Left lobe of liver (tissue), 2 donors: ENCODE data around the gene GAGE10. TPM values are rescaled to one million over a fixed set of nuclear protein-coding genes. Genes with fewer than 3 reads are reported as not detected.
"Not testable (repeated sequence)": the region's sequence is repeated elsewhere in the genome, so short reads cannot be mapped to it uniquely, and the experiment has no call there.

Experiments used
- ATAC-seq: fragments of 200-7000 bp; cut with Tn5 transposase; one replicate; pipeline ENCODE4 v1.9.1; 2020; ENCODE audit warnings: mild to moderate bottlenecking, moderate library complexity
- DNase-seq: peaks from one replicate; pipeline ENCODE4 v3.0.0-alpha.2; 2020; ENCODE audit warnings: low spot score
- total RNA-seq: library from RNA; stranded (reverse); gene quantifications from one replicate; pipeline ENCODE4 v1.2.1, GENCODE V29; 2021
- donor health status: DM: no; HTN: no; CAD: no; lungs with moderate emphysema.
- donor health status: DM: no; HTN: yes; CAD: no.

The GAGE10 gene
- total RNA-seq, 1 donor from 2014 or later = not detected

- ATAC-seq (no peak), DNase-seq (no peak)
Measured at GRCh38 chrX:49276207-49276606, 27.2 kb upstream of the GAGE10 start.

- DNase-seq = no peak
- no peak for ATAC-seq
Measured at GRCh38 chrX:49276671-49277534, 26.5 kb upstream of the GAGE10 start.

- no peak for DNase-seq
Measured at GRCh38 chrX:49277535-49277830, 26.0 kb upstream of the GAGE10 start.

GRCh38 chrX:49278081-49278480 lies 25.4 kb upstream of the GAGE10 start:
- ATAC-seq = no peak
- no peak for DNase-seq

More at GRCh38 chrX:49277535-49277830, 26.0 kb upstream of the GAGE10 start:
- ATAC-seq = no peak

- no peak for DNase-seq
- ATAC-seq = no peak
Measured at GRCh38 chrX:49282647-49283011, 20.8 kb upstream of the GAGE10 start.

GRCh38 chrX:49284212-49284611 lies 19.2 kb upstream of the GAGE10 start:
- no peak for ATAC-seq

GRCh38 chrX:49286136-49286535 lies 17.3 kb upstream of the GAGE10 start:
- DNase-seq = no peak

More at GRCh38 chrX:49284212-49284611, 19.2 kb upstream of the GAGE10 start:
- no peak for DNase-seq

GRCh38 chrX:49286581-49286980 lies 16.9 kb upstream of the GAGE10 start:
- DNase-seq (no peak), ATAC-seq (no peak)

More at GRCh38 chrX:49286136-49286535, 17.3 kb upstream of the GAGE10 start:
- ATAC-seq = no peak

- DNase-seq (no peak), ATAC-seq (no peak)
Measured at GRCh38 chrX:49287665-49288064, 15.8 kb upstream of the GAGE10 start.

- no peak for ATAC-seq
- no peak for DNase-seq
Measured at GRCh38 chrX:49290215-49290614, 13.2 kb upstream of the GAGE10 start.

GRCh38 chrX:49291615-49292337 lies 11.7 kb upstream of the GAGE10 start:
- DNase-seq (peak; percentile 47), ATAC-seq (peak; percentile 82)

- DNase-seq = no peak
- no peak for ATAC-seq
Measured at GRCh38 chrX:49292400-49293362, 10.8 kb upstream of the GAGE10 start.

GRCh38 chrX:49299293-49299692 lies 4.2 kb upstream of the GAGE10 start:
- ATAC-seq, DNase-seq: not testable (repeated sequence)

GRCh38 chrX:49300703-49301102 lies 2.7 kb upstream of the GAGE10 start:
- ATAC-seq = no peak

GRCh38 chrX:49307775-49308174 lies 4.3 kb downstream of the GAGE10 start:
- not testable (repeated sequence) for ATAC-seq

More at GRCh38 chrX:49300703-49301102, 2.7 kb upstream of the GAGE10 start:
- no peak for DNase-seq

GRCh38 chrX:49308604-49309269 lies 5.3 kb downstream of the GAGE10 start:
- DNase-seq = no peak
- peak; percentile 61 for ATAC-seq

More at GRCh38 chrX:49307775-49308174, 4.3 kb downstream of the GAGE10 start:
- not testable (repeated sequence) for DNase-seq

GRCh38 chrX:49309401-49309981 lies 6.0 kb downstream of the GAGE10 start:
- DNase-seq (no peak), ATAC-seq (peak; percentile 68)

GRCh38 chrX:49310371-49310770 lies 6.9 kb downstream of the GAGE10 start:
- ATAC-seq = no peak
- no peak for DNase-seq

- DNase-seq = no peak
- no peak for ATAC-seq
Measured at GRCh38 chrX:49312176-49312575, 8.7 kb downstream of the GAGE10 start.

GRCh38 chrX:49316085-49316484 lies 12.6 kb downstream of the GAGE10 start:
- DNase-seq (no peak), ATAC-seq (no peak)
